GM23248 (cell line): ENCODE data around the gene SLC36A3.

Source experiments
- EZH2 ChIP-seq: fragments of 200-600 bp; sonication (generic); IDR thresholded peaks from 2 replicates; pipeline ENCODE4 v1.6.1; 2018; ENCODE audit warnings: antibody characterized with exemption, mild to moderate bottlenecking; ENCODE audit not compliant: insufficient read depth, poor library complexity, severe bottlenecking
- EZH2phosphoT487 ChIP-seq: fragments of 200-600 bp; sonication (generic); IDR thresholded peaks from 2 replicates; pipeline ENCODE4 v1.6.1; 2018; ENCODE audit warnings: antibody characterized with exemption, moderate library complexity, mild to moderate bottlenecking, low read depth; ENCODE audit not compliant: insufficient read depth

DNA sequence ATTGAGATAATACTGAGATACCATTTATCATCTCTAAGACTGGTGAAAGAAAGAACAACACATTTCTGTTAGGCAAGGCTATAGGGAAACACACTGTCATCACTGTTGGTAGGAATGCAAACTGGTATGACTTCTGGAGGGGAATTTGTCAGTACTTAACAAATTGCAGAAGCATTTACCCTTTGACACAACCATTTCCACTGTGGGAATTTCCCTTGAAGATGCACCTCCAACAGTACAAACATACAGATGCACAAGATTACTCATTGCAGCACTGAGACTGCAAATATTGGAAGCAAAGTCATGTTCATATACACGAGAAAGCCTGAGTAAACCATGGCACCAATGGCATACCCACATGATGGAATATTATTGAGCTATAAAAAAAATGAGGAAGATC lies 33.0 kb downstream of the SLC36A3 start:
- no peak for TF ChIP-seq EZH2
- TF ChIP-seq EZH2phosphoT487: no peak
